Keratinocyte (primary cell): ENCODE data around the gene AADAT. TPM values are rescaled to one million over a fixed set of nuclear protein-coding genes. Genes with fewer than 3 reads are reported as not detected.

Experiments used
- DNase-seq: peaks from one replicate; pipeline ENCODE4 v3.0.0-alpha.2; 2011; ENCODE audit warnings: low read depth, missing footprints, low spot score
- FAIRE-seq: peaks from 2 replicates; lab custom pipeline; 2011; peaks lifted over from hg19 to GRCh38; lab: Jason Lieb, UNC
- H2AFZ ChIP-seq: 2 replicates; pipeline ENCODE4 v1.6.0; 2012; ENCODE audit warnings: low read length, control low read depth, inconsistent platforms; ENCODE audit not compliant: control insufficient read depth
- H3K27ac ChIP-seq: 2 replicates; pipeline ENCODE4 v1.5.1; 2011; ENCODE audit warnings: low read length; ENCODE audit not compliant: control insufficient read depth, insufficient read depth
- H3K27me3 ChIP-seq: 3 replicates; pipeline ENCODE4 v1.6.0; 2011; ENCODE audit warnings: low read length; ENCODE audit not compliant: control insufficient read depth, insufficient read depth; ENCODE audit errors: extremely low read depth
- H3K36me3 ChIP-seq, 2 experiments: 2 replicates in 1 of 2; 3 replicates in 1 of 2; pipeline ENCODE4 v1.5.1; 2011; ENCODE audit warnings: low read length in 2 of 2, mild to moderate bottlenecking in 1 of 2; ENCODE audit not compliant: control insufficient read depth in 2 of 2, insufficient read depth in 2 of 2; ENCODE audit errors: extremely low read depth in 1 of 2
- H3K4me1 ChIP-seq: 3 replicates; pipeline ENCODE4 v1.5.1; 2011; ENCODE audit warnings: low read length; ENCODE audit not compliant: control insufficient read depth, insufficient read depth; ENCODE audit errors: extremely low read depth
- H3K4me2 ChIP-seq: 3 replicates; pipeline ENCODE4 v1.6.0; 2011; ENCODE audit warnings: low read depth, low read length; ENCODE audit not compliant: control insufficient read depth, insufficient read depth; ENCODE audit errors: extremely low read depth
- H3K4me3 ChIP-seq, 3 experiments: fragments of 200-600 bp in 1 of 3; sonication (generic) in 1 of 3; 2 replicates in 2 of 3; 3 replicates in 1 of 3; pipeline ENCODE4 v1.5.1; 2011 to 2016; ENCODE audit warnings: low read length in 3 of 3, mild to moderate bottlenecking in 3 of 3, control low read depth in 2 of 3, inconsistent platforms in 1 of 3, low read depth in 1 of 3, mixed read lengths in 1 of 3, mixed run types in 1 of 3, moderate library complexity in 1 of 3; ENCODE audit not compliant: control insufficient read depth in 2 of 3, insufficient read depth in 2 of 3; ENCODE audit errors: extremely low read depth in 1 of 3
- H3K79me2 ChIP-seq: 2 replicates; pipeline ENCODE4 v1.6.0; 2012; ENCODE audit warnings: low read length; ENCODE audit not compliant: control insufficient read depth, insufficient read depth
- H3K9ac ChIP-seq: 3 replicates; pipeline ENCODE4 v1.6.0; 2011; ENCODE audit warnings: low read length; ENCODE audit not compliant: control insufficient read depth, insufficient read depth; ENCODE audit errors: extremely low read depth
- H3K9me1 ChIP-seq: 3 replicates; pipeline ENCODE4 v1.6.0; 2011; ENCODE audit warnings: low read length; ENCODE audit not compliant: control insufficient read depth, insufficient read depth; ENCODE audit errors: extremely low read depth
- H3K9me3 ChIP-seq: 2 replicates; pipeline ENCODE4 v1.5.1; 2012; ENCODE audit warnings: low read depth, low read length; ENCODE audit not compliant: control insufficient read depth
- H4K20me1 ChIP-seq: 3 replicates; pipeline ENCODE4 v1.6.0; 2011; ENCODE audit warnings: low read length; ENCODE audit not compliant: control insufficient read depth, insufficient read depth; ENCODE audit errors: extremely low read depth
- CTCF ChIP-seq, 3 experiments: IDR thresholded peaks in 1 of 3; conservative IDR thresholded peaks in 1 of 3; optimal IDR thresholded peaks in 1 of 3; 2 replicates in 2 of 3; 3 replicates in 1 of 3; pipeline versions ENCODE3 to v1.5.1; 2011; ENCODE audit warnings: low read length in 3 of 3, mild to moderate bottlenecking in 3 of 3, moderate library complexity in 2 of 3, control low read depth in 1 of 3, inconsistent platforms in 1 of 3; ENCODE audit not compliant: insufficient read depth in 2 of 3; ENCODE audit errors: extremely low read depth in 1 of 3
- EZH2 ChIP-seq: IDR thresholded peaks from one replicate; pipeline ENCODE4 v1.6.1; 2012; ENCODE audit warnings: inconsistent platforms, mild to moderate bottlenecking, low read length, moderate library complexity
- dilution Hi-C: fragments of 300-500 bp; cut with MboI; formaldehyde crosslinking; loops from one replicate; pipeline ENCODE4 v1.7.0; 2020; ENCODE audit warnings: low sequenced_read_pairs; ENCODE audit not compliant: extremely low pct_ligation_motif_present
- polyA plus RNA-seq, 5 experiments: library from polyadenylated mRNA; depleted of rRNA in 3 of 5; stranded (reverse) in 3 of 5; stranded (forward) in 1 of 5; unstranded in 1 of 5; fragments of >200 nt; gene quantifications; 1 replicate in 1 of 5; 2 replicates in 3 of 5; 3 replicates in 1 of 5; pipeline versions ENCODE4 v1.2.1 to v1.2.3, GENCODE V29; 2011 to 2012; ENCODE audit warnings: missing spikeins in 2 of 5, low read depth in 1 of 5, low replicate concordance in 1 of 5

AADAT gene
- polyA plus RNA-seq, 1 donor (not counting 4 experiments of a cell fraction or from before 2014, with no cell fraction given): 5.2 TPM

- Histone ChIP-seq H4K20me1 (no peaks in the 10 kb centered on the region), H3K4me1 (no peaks in the 10 kb centered on the region), H3K4me3 (no peak overlapping the region), H2AFZ (no peak overlapping the region), H3K4me2 (no peak overlapping the region), H3K9me1 (no peaks in the 10 kb centered on the region), H3K9me3 (no peaks in the 10 kb centered on the region), H3K79me2 (no peaks in the 10 kb centered on the region), H3K27me3 (no peaks in the 10 kb centered on the region), H3K27ac (no peak overlapping the region), H3K36me3 (no peaks in the 10 kb centered on the region), H3K9ac (no peak overlapping the region)
- dilution Hi-C loops: no loop called here
- FAIRE-seq (no peak), DNase-seq (no peak)
- TF ChIP-seq EZH2: no peak
- TF ChIP-seq CTCF (optimal IDR thresholded peaks at IDR 0.05 in 1 of 3, IDR thresholded peaks at IDR 0.05 in 1 of 3, conservative IDR thresholded peaks at IDR 0.05 in 1 of 3; ENCODE audit: extremely low read depth in 1 of 3, insufficient read depth in 2 of 3, low read length in 3 of 3): no peak
Measured at GRCh38 chr4:170017252-170017651, 72.5 kb downstream of the AADAT start.

GRCh38 chr4:170015285-170015684 lies 74.5 kb downstream of the AADAT start:
- Histone ChIP-seq H3K4me2 (no peak overlapping the region), H3K9me3 (no peaks in the 10 kb centered on the region), H3K79me2 (no peaks in the 10 kb centered on the region), H2AFZ (no peak overlapping the region), H3K27me3 (no peaks in the 10 kb centered on the region), H3K9ac (no peak overlapping the region), H3K36me3 (no peaks in the 10 kb centered on the region), H3K4me3 (no peak overlapping the region), H3K27ac (no peak overlapping the region), H3K4me1 (no peaks in the 10 kb centered on the region), H4K20me1 (no peaks in the 10 kb centered on the region), H3K9me1 (no peaks in the 10 kb centered on the region)
- dilution Hi-C loops: no loop called here
- no peak for DNase-seq
- no peak for FAIRE-seq
- TF ChIP-seq CTCF (optimal IDR thresholded peaks at IDR 0.05 in 1 of 3, IDR thresholded peaks at IDR 0.05 in 1 of 3, conservative IDR thresholded peaks at IDR 0.05 in 1 of 3; ENCODE audit: extremely low read depth in 1 of 3, insufficient read depth in 2 of 3, low read length in 3 of 3) (no peak), EZH2 (no peak)
